GM12878 (cell line): ENCODE results near the gene PHKG2. TPM values are rescaled to one million over a fixed set of nuclear protein-coding genes. Genes with fewer than 3 reads are reported as not detected.

ENCODE experiments used
- ATAC-seq: fragments of 200-7000 bp; cut with Tn5 transposase; 3 replicates; pipeline ENCODE4 v1.9.1; 2020; ENCODE audit warnings: mild to moderate bottlenecking, moderate library complexity
- BruUV-seq: library from RNA; stranded (reverse); fragments of 400-500 nt; replicated peaks from 2 replicates; lab custom pipeline; 2021; lab: Mats Ljungman, UMichigan
- CTCF ChIA-PET: fragments of 300-600 bp; sonication (Branson Sonifier 250); formaldehyde crosslinking; extraction: SDS; loops from one replicate; lab custom pipeline; 2021; ENCODE audit warnings: inconsistent platforms; lab: Yijun Ruan, JAX
- POLR2A ChIA-PET: fragments of 350-600 bp; formaldehyde crosslinking; extraction: SDS; loops from one replicate; lab custom pipeline; 2021; ENCODE audit warnings: inconsistent platforms; lab: Charles Lee
- RAD21 ChIA-PET: fragments of 300-600 bp; sonication (Branson Sonifier 250); formaldehyde crosslinking; loops from one replicate; lab custom pipeline; 2023; ENCODE audit warnings: antibody characterized with exemption; ENCODE audit not compliant: unreplicated experiment; lab: Charles Lee
- SMC1A ChIA-PET: fragments of 300-600 bp; sonication (Branson Sonifier 250); formaldehyde crosslinking; loops from one replicate; lab custom pipeline; 2023; ENCODE audit not compliant: unreplicated experiment, uncharacterized antibody; lab: Charles Lee
- DNase-seq: peaks from one replicate; pipeline ENCODE4 v3.0.0-alpha.2; 2011; ENCODE audit warnings: low read depth, low spot score
- FAIRE-seq: peaks from 3 replicates; lab custom pipeline; 2011; peaks lifted over from hg19 to GRCh38; lab: Jason Lieb, UNC
- H2AFZ ChIP-seq: 2 replicates; pipeline ENCODE4 v1.6.0; 2011; ENCODE audit warnings: low read depth, low read length, control low read depth; ENCODE audit not compliant: control insufficient read depth
- H3K27ac ChIP-seq: 2 replicates; pipeline ENCODE4 v1.5.1; 2011; ENCODE audit warnings: control low read depth; ENCODE audit not compliant: control insufficient read depth, insufficient read depth
- H3K27me3 ChIP-seq, 2 experiments: replicated peaks in 1 of 2; 2 replicates each; pipeline versions ENCODE4 v1.6.0 to v1.6.1; 2011; ENCODE audit warnings: low read length in 1 of 2; ENCODE audit not compliant: control insufficient read depth in 2 of 2, insufficient read depth in 2 of 2
- H3K36me3 ChIP-seq, 2 experiments: 2 replicates each; pipeline ENCODE4 v1.5.1; 2011; ENCODE audit warnings: low read length in 1 of 2; ENCODE audit not compliant: control insufficient read depth in 2 of 2, insufficient read depth in 2 of 2
- H3K4me1 ChIP-seq: 2 replicates; pipeline ENCODE4 v1.6.1; 2011; ENCODE audit warnings: mild to moderate bottlenecking, low read length, moderate library complexity, mixed read lengths; ENCODE audit not compliant: control insufficient read depth, insufficient read depth
- H3K4me2 ChIP-seq: 2 replicates; pipeline ENCODE4 v1.6.0; 2011; ENCODE audit warnings: control low read depth; ENCODE audit not compliant: control insufficient read depth, insufficient read depth
- H3K4me3 ChIP-seq: fragments of 200-600 bp; sonication (generic); 2 replicates; pipeline ENCODE4 v1.5.1; 2016
- H3K79me2 ChIP-seq: 2 replicates; pipeline ENCODE4 v1.6.0; 2011; ENCODE audit warnings: low read length; ENCODE audit not compliant: control insufficient read depth, insufficient read depth
- H3K9ac ChIP-seq: 2 replicates; pipeline ENCODE4 v1.8.0; 2011; ENCODE audit warnings: low read length, control low read depth, mixed read lengths; ENCODE audit not compliant: control insufficient read depth, insufficient read depth
- H3K9me3 ChIP-seq: replicated peaks from 3 replicates; pipeline ENCODE4 v1.5.1; 2011; ENCODE audit warnings: mild to moderate bottlenecking, low read length; ENCODE audit not compliant: control insufficient read depth, insufficient read depth
- H4K20me1 ChIP-seq: 2 replicates; pipeline ENCODE4 v1.6.0; 2011; ENCODE audit not compliant: control insufficient read depth, insufficient read depth
- WGBS: methylation state at CpG from one replicate; pipeline ENCODE4 v1.1.6; 2016; ENCODE audit warnings: low lambda C conversion rate; ENCODE audit not compliant: insufficient replicate concordance, insufficient coverage; ENCODE audit errors: missing lambda C conversion rate; 5-methylcytosine and 5-hydroxymethylcytosine counted together
- in situ Hi-C: fragments of 300-500 bp; cut with MboI; formaldehyde crosslinking; loops from 9 replicates; pipeline ENCODE4 v1.14.3; 2018; ENCODE audit warnings: mixed read lengths
- intact Hi-C: fragments of 100-400 bp; cut with micrococcal nuclease; formaldehyde crosslinking; loops from one replicate; pipeline ENCODE4 v1.14.2; 2022; ENCODE audit not compliant: unreplicated experiment
- polyA plus RNA-seq, 11 experiments: library from polyadenylated mRNA; depleted of rRNA in 4 of 11; unstranded in 6 of 11; stranded (reverse) in 5 of 11; fragments of >200 nt; fragmentation: Nextera tagmentation in 4 of 11; fragmentation: Illumina TruSeq in 1 of 11; extraction: Ambion mirVana in 4 of 11; extraction: Trizol in 1 of 11; gene quantifications; 1 replicate in 1 of 11; 2 replicates in 10 of 11; pipeline versions ENCODE4 v1.2.1 to v1.2.3, GENCODE V29; 2011 to 2016; ENCODE audit warnings: inconsistent platforms in 2 of 11, missing spikeins in 2 of 11, low read depth in 1 of 11
- total RNA-seq, 4 experiments: library from RNA; depleted of rRNA in 3 of 4; stranded (reverse); fragments of >200 nt in 3 of 4; fragmentation: Illumina TruSeq in 1 of 4; extraction: Trizol in 1 of 4; gene quantifications; 2 replicates each; pipeline versions ENCODE4 v1.2.1 to v1.2.3, GENCODE V29; 2013 to 2021
- TF ChIP-seq, protein P1 (sequence below): fragments of 450-650 bp; formaldehyde crosslinking; IDR thresholded peaks from 2 replicates; pipeline ENCODE4 v1.5.0; 2022; ENCODE audit warnings: mild to moderate bottlenecking, missing genetic modification characterization

PHKG2 gene
- total and polyA plus RNA-seq, 10 of the 15 experiments (the other 5 are each of a cell fraction or from before 2014, with no cell fraction given): 5.2 to 50.1 (median 37.2) TPM

DNA sequence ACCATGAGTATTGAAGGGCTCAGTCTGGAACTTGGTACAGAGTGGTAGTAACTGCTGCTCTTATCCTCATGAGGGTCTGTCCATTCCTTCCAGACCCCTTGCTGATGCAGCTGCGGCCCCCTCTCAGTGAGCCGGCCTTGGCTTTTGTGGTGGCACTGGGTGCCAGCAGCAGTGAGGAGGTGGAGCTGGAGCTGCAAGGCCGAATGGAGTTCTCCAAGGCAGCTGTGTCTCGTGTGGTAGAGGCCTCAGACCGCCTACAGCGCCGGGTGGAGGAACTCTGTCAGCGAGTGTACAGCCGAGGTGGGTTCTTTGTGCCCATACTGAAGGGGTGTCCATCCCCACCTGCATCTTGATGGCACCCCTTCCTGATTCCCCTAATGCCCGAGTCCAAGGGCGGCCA lies 15.9 kb downstream of the PHKG2 start:
- H3K79me2 ChIP-seq: peaks cover 15% of the 10 kb centered on the region
- ATAC-seq: no peak
- ChIA-PET CTCF (no interaction called here), SMC1A (no interaction called here), RAD21 (no interaction called here), POLR2A (interaction anchor here (0.5 kb wide), 1 partner anchor 18 kb away, joined by 3 read pairs; no protein-coding TSS in a partner anchor)
- in situ Hi-C loops (loop anchor here (25.0 kb wide), 1 partner anchor 1123 kb away; no protein-coding TSS in a partner anchor), intact Hi-C loops (loop anchor here (5.0 kb wide), 2 partner anchors 107 to 158 kb away; partner anchors contain the start of genes FBRS and FBXL19)
- H3K27me3 ChIP-seq: no peaks in the 10 kb centered on the region
- no peak for DNase-seq
- H3K36me3 ChIP-seq: peaks cover 31 to 34% of the 10 kb centered on the region in 2 experiments; a peak in 3 of 4 replicates
- H3K4me1 ChIP-seq: peaks cover 9% of the 10 kb centered on the region
- H3K27ac ChIP-seq: no peak overlapping the region
- H2AFZ ChIP-seq: no peak overlapping the region
- WGBS: 95% methylated on average over 11 of the region's 11 CpGs
- BruUV-seq: no TSS peak
- H3K4me2 ChIP-seq: no peak overlapping the region
- FAIRE-seq: no peak
- no peak overlapping the region for H3K4me3 ChIP-seq
- no peaks in the 10 kb centered on the region for H3K9me3 ChIP-seq
- TF ChIP-seq, protein P1, sequence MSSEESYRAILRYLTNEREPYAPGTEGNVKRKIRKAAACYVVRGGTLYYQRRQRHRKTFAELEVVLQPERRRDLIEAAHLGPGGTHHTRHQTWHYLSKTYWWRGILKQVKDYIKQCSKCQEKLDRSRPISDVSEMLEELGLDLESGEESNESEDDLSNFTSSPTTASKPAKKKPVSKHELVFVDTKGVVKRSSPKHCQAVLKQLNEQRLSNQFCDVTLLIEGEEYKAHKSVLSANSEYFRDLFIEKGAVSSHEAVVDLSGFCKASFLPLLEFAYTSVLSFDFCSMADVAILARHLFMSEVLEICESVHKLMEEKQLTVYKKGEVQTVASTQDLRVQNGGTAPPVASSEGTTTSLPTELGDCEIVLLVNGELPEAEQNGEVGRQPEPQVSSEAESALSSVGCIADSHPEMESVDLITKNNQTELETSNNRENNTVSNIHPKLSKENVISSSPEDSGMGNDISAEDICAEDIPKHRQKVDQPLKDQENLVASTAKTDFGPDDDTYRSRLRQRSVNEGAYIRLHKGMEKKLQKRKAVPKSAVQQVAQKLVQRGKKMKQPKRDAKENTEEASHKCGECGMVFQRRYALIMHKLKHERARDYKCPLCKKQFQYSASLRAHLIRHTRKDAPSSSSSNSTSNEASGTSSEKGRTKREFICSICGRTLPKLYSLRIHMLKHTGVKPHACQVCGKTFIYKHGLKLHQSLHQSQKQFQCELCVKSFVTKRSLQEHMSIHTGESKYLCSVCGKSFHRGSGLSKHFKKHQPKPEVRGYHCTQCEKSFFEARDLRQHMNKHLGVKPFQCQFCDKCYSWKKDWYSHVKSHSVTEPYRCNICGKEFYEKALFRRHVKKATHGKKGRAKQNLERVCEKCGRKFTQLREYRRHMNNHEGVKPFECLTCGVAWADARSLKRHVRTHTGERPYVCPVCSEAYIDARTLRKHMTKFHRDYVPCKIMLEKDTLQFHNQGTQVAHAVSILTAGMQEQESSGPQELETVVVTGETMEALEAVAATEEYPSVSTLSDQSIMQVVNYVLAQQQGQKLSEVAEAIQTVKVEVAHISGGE (CRISPR knock-in tag): no peak
- H3K9ac ChIP-seq: no peak overlapping the region
- H4K20me1 ChIP-seq: no peaks in the 10 kb centered on the region
